Panc1 (cell line): ENCODE data around the gene LTO1. TPM values are rescaled to one million over a fixed set of nuclear protein-coding genes. Genes with fewer than 3 reads are reported as not detected.
A peak's percentile ranks its signal among the peaks of the same experiment; 100 is the strongest.

Source experiments
- ATAC-seq: fragments of 200-7000 bp; cut with Tn5 transposase; 2 replicates; pipeline ENCODE4 v1.9.1; 2020; ENCODE audit warnings: mild to moderate bottlenecking, moderate library complexity
- BruUV-seq: library from RNA; stranded (reverse); fragments of 400-500 nt; replicated peaks from 2 replicates; lab custom pipeline; 2021; lab: Mats Ljungman, UMichigan
- CTCF ChIA-PET: fragments of 300-600 bp; sonication (Branson Sonifier 250); formaldehyde crosslinking; loops from one replicate; lab custom pipeline; 2022; ENCODE audit warnings: antibody characterized with exemption; lab: Charles Lee
- POLR2A ChIA-PET: fragments of 300-600 bp; sonication (Branson Sonifier 250); formaldehyde crosslinking; loops from one replicate; lab custom pipeline; 2022; ENCODE audit warnings: antibody characterized with exemption; lab: Charles Lee
- DNase-seq: peaks from one replicate; pipeline ENCODE4 v3.0.0-alpha.2; 2010; ENCODE audit warnings: low read depth, low spot score
- H3K27ac ChIP-seq: 2 replicates; pipeline ENCODE4 v1.5.1; 2011; ENCODE audit warnings: mild to moderate bottlenecking, low read length, inconsistent platforms
- H3K27me3 ChIP-seq: fragments of 200-500 bp; sonication (Bioruptor generic); 2 replicates; pipeline ENCODE4 v1.6.0; 2014; ENCODE audit warnings: low read length, inconsistent platforms; ENCODE audit not compliant: control insufficient read depth, insufficient read depth
- H3K36me3 ChIP-seq: fragments of 200-500 bp; sonication (Bioruptor generic); 2 replicates; pipeline ENCODE4 v1.5.1; 2014; ENCODE audit warnings: inconsistent platforms, mild to moderate bottlenecking, low read length, moderate library complexity; ENCODE audit not compliant: control insufficient read depth, insufficient read depth
- H3K4me1 ChIP-seq: 2 replicates; pipeline ENCODE4 v1.5.1; 2011; ENCODE audit warnings: inconsistent platforms, mild to moderate bottlenecking, low read length, moderate library complexity; ENCODE audit not compliant: control insufficient read depth, insufficient read depth
- H3K4me3 ChIP-seq, 2 experiments: 2 replicates each; pipeline ENCODE4 v1.5.1; 2011 to 2012; ENCODE audit warnings: low read depth in 2 of 2, low read length in 2 of 2, mild to moderate bottlenecking in 2 of 2, inconsistent platforms in 1 of 2, moderate library complexity in 1 of 2
- H3K9me3 ChIP-seq: fragments of 200-500 bp; sonication (Bioruptor generic); 2 replicates; pipeline ENCODE4 v1.5.1; 2014; ENCODE audit warnings: low read depth, mild to moderate bottlenecking, inconsistent platforms, low read length, moderate library complexity; ENCODE audit not compliant: control insufficient read depth, insufficient read depth
- CTCF ChIP-seq: fragments of 450-650 bp; IDR thresholded peaks from 2 replicates; pipeline ENCODE4 v1.5.1; 2017; ENCODE audit warnings: mild to moderate bottlenecking
- POLR2AphosphoS5 ChIP-seq: IDR thresholded peaks from 2 replicates; pipeline ENCODE4 v1.6.1; 2012; ENCODE audit warnings: mild to moderate bottlenecking, low read depth, low read length, moderate library complexity
- REST ChIP-seq, 2 experiments: IDR thresholded peaks; 2 replicates each; pipeline ENCODE4 v1.6.1; 2011 to 2012; ENCODE audit warnings: low read depth in 2 of 2, control low read depth in 1 of 2, low read length in 1 of 2, mild to moderate bottlenecking in 1 of 2, moderate library complexity in 1 of 2; ENCODE audit not compliant: insufficient read depth in 1 of 2
- SIN3A ChIP-seq: IDR thresholded peaks from 2 replicates; pipeline ENCODE4 v1.6.1; 2012; ENCODE audit warnings: low read depth, mild to moderate bottlenecking, low read length, moderate library complexity, borderline replicate concordance; ENCODE audit not compliant: insufficient read depth
- TCF7L2 ChIP-seq: IDR thresholded peaks from 2 replicates; pipeline ENCODE4 v1.6.1; 2011; ENCODE audit warnings: mild to moderate bottlenecking, low read depth, low read length, inconsistent platforms
- in situ Hi-C: cut with HindIII; loops from 2 replicates; pipeline ENCODE4 v1.10.0; 2016; ENCODE audit warnings: low sequenced_read_pairs, low pct_unique_long_range_greater_than_20kb
- intact Hi-C: fragments of 100-400 bp; cut with micrococcal nuclease; formaldehyde crosslinking; loops from one replicate; pipeline ENCODE4 v1.10.0; 2022; ENCODE audit not compliant: unreplicated experiment
- total RNA-seq: library from RNA; stranded (reverse); gene quantifications from one replicate; pipeline ENCODE4 v1.2.1, GENCODE V29; 2021; ENCODE audit not compliant: unreplicated experiment

LTO1 gene
- total RNA-seq, 1 experiment from 2014 or later, result 28.7 TPM

GRCh38 chr11:69642913-69643632 lies 32.1 kb downstream of the LTO1 start:
- POLR2A ChIA-PET, result interaction anchor here (1.0 kb wide), 1 partner anchor 344 kb away, joined by 5 read pairs; no protein-coding TSS in a partner anchor
- H3K4me3 ChIP-seq, result peak overlapping the region; percentile 80 to 93
- peaks cover 37% of the 10 kb centered on the region for H3K4me1 ChIP-seq
- intact Hi-C loops, result loop anchor here (1.0 to 5.0 kb wide), 4 partner anchors 266 to 540 kb away; no protein-coding TSS in a partner anchor
- H3K9me3 ChIP-seq, result no peaks in the 10 kb centered on the region
- in situ Hi-C loops, result no loop called here
- ATAC-seq (peak; percentile 31), DNase-seq (no peak)
- peaks cover 10% of the 10 kb centered on the region; the same call in 1 of the 2 replicates for H3K36me3 ChIP-seq
- CTCF ChIA-PET, result interaction anchor here (0.6 to 1.0 kb wide), 4 partner anchors 346 to 1082 kb away, joined by 3 to 7 read pairs (median 4); no protein-coding TSS in a partner anchor
- BruUV-seq, result no TSS peak
- TF ChIP-seq POLR2AphosphoS5 (peak; percentile 58; the same call in 1 of the 2 replicates), REST (IDR thresholded peaks at IDR 0.05; ENCODE audit: insufficient read depth in 1 of 2, low read depth in 2 of 2, low read length in 1 of 2) (no peak), SIN3A (peak; percentile 91; the same call in 1 of the 2 replicates), CTCF (peak; percentile 98)
- H3K27me3 ChIP-seq, result no peaks in the 10 kb centered on the region
- peak overlapping the region; percentile 73 for H3K27ac ChIP-seq

GRCh38 chr11:69642549-69642912 lies 32.6 kb downstream of the LTO1 start:
- ChIA-PET POLR2A (interaction anchor here (1.0 kb wide), 1 partner anchor 344 kb away, joined by 5 read pairs; no protein-coding TSS in a partner anchor), CTCF (interaction anchor here (0.6 to 1.0 kb wide), 4 partner anchors 345 to 1081 kb away, joined by 3 to 7 read pairs (median 4); no protein-coding TSS in a partner anchor)
- no peak for DNase-seq
- no TSS peak for BruUV-seq
- H3K4me3 ChIP-seq, result peak overlapping the region; percentile 80 to 93
- peaks cover 37% of the 10 kb centered on the region for H3K4me1 ChIP-seq
- intact Hi-C loops (loop anchor here (2.0 to 5.0 kb wide), 3 partner anchors 265 to 540 kb away; no protein-coding TSS in a partner anchor), in situ Hi-C loops (no loop called here)
- H3K36me3 ChIP-seq, result peaks cover 10% of the 10 kb centered on the region; the same call in 1 of the 2 replicates
- ATAC-seq, result no peak
- TF ChIP-seq REST (IDR thresholded peaks at IDR 0.05; ENCODE audit: insufficient read depth in 1 of 2, low read depth in 2 of 2, low read length in 1 of 2), result no peak
- no peak; the same call in 1 of the 2 replicates for TF ChIP-seq POLR2AphosphoS5
- no peak for TF ChIP-seq CTCF
- no peak for TF ChIP-seq SIN3A
- no peak for TF ChIP-seq TCF7L2
- no peaks in the 10 kb centered on the region for H3K27me3 ChIP-seq
- H3K9me3 ChIP-seq, result no peaks in the 10 kb centered on the region
- peak overlapping the region; percentile 89 for H3K27ac ChIP-seq
